LoVo (cell line): ENCODE measurements around the gene AGT.
A peak's percentile ranks its signal among the peaks of the same experiment; 100 is the strongest.
"Not testable (repeated sequence)": the region's sequence is repeated elsewhere in the genome, so short reads cannot be mapped to it uniquely, and the experiment has no call there.

Experiments
- DNase-seq: peaks from one replicate; pipeline ENCODE4 v3.0.0-alpha.2; 2016; ENCODE audit warnings: low spot score

The AGT gene

DNA sequence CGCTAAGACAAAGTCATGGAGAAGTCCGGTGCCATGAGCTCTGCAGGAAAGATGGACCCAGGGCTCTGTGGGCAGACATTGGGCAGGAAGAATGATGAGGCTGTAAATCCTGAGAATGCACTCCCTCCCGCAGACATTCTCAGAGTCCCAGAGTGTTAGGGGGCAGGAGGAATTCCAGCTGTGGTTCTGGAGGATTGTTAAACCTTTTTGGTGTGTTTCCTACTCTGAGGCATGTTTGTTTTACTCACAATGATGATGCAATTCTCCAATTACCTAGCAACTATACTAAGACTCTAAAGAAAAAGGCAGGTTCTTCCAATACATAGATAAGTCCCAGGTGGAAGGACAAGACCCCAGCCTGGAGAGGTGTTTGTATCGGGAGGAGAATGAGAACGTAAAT is 30.5 kb upstream of the AGT start:
- no peak for DNase-seq

DNA sequence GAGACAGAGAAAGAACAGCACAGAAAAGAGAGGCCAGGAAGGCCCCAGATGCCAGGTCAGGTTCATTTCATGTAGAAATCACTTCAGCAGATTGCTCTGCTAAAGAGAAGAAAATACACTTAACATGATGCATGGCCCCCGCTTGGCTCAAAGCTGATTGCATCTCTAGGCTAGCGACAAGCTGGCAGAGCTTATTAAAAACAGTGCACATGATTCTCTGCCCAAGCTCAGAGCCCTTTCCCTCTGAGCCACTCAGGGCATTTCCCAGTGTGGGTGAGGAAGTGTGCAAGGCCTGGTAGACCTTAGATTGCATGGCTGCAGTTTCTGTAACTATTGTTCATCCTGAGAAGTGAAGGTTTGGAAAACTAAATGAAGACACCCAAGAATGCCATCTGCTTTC is 30.0 kb upstream of the AGT start:
- no peak for DNase-seq

DNA sequence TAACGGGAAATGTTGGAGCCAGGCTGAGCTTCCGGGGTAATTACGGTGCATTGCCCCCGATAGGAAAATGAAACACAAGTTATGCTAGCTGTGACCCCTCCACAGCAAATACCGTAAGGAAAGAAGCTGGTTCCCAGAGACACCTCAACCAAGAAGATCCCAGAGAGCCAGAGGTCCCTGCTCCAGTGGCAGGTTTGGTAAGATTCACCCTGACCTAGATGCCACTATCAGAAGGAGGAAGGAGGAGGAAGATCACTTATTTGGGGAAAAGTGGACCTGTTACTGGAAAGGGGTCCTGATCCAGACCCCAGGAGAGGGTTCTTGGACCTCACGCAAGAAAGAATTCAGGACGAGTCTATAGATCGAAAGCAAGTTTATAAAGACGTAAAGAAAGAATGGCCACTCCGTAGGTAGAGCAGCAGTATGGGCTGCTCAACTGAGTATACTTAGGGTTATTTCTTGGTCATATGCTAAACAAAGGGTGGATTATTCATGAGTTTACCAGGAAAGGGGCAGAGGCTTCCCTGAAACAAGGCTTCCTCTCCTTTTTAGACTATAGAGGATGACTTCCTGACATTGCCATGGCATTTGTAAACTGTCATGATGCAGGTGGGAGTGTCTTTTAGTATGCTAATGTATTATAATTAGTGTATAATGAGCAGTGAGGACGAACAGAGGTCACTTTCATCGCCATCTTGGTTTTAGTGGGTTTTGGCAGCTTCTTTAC is 25.8 kb upstream of the AGT start:
- DNase-seq, result no peak

DNA sequence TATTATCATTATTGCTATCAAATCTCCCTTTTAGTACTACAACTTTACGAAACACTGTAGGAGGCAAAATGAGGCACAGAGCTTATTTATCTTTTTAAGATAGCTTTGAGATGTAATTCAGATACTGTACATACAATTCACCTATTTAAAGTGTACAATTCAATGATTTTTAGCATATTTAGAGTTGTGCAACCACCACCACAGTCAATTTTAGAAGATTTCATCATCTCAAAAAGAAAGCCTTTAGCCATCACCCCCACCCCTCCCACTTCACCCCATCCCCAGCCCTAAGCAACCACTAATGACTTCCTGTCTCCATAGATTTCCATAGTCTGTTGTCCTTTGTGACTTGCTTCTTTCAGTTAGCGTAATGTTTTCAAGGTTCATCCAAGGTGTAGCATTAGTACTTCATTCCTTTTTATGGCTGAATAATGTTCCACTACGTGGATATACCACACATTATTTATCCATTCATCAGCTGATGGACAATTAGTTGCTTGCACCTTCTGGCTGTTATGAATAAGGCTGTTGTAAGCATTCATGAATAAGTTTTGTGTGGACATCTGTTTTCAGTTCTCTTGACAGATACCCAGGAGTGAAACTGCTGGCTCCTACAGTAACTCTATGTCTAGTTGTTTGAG is 23.8 kb upstream of the AGT start:
- DNase-seq, result no peak

DNA sequence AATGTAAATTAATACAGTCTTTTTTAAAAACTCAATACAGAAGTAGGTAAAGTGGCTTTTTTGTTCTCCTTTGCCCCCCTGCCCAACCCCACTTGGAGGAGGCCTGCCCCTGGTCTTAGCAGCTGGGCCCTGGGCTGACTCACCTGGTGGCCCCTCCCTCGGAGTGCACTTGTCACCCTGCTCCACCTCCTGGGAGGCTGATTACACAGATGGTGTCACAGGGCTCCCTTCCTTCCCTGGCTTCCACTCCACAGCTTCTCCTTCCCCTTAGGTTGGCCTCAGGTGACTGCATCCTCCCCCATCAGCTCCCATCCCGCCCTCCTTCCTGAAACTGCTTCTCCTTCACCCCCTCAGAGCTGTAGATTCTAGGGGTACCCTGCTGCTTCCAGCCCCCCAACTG is 21.5 kb upstream of the AGT start:
- DNase-seq, result peak; percentile 8

DNA sequence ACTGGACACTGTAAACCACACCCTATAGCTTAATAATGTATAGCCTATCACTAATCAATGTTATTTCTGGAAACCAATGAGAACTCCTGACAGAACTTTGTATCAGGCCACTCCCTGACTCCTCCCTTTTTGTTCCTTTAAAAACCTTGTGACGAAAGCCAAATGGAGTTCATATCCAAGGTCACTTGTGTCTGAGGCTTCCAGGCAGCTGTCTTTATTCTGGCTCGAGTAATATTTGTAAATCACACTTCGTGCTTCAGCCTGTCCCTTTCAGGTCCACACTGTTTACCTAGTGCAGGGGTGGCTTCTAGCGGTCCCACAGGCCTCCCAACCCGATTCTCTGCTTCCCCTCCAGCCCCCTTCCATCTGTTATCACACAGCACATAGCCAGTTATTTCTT is 17.1 kb upstream of the AGT start:
- no peak for DNase-seq

GRCh38 chr1:230728710-230729392 is 14.9 kb upstream of the AGT start:
- DNase-seq, result no peak

DNA sequence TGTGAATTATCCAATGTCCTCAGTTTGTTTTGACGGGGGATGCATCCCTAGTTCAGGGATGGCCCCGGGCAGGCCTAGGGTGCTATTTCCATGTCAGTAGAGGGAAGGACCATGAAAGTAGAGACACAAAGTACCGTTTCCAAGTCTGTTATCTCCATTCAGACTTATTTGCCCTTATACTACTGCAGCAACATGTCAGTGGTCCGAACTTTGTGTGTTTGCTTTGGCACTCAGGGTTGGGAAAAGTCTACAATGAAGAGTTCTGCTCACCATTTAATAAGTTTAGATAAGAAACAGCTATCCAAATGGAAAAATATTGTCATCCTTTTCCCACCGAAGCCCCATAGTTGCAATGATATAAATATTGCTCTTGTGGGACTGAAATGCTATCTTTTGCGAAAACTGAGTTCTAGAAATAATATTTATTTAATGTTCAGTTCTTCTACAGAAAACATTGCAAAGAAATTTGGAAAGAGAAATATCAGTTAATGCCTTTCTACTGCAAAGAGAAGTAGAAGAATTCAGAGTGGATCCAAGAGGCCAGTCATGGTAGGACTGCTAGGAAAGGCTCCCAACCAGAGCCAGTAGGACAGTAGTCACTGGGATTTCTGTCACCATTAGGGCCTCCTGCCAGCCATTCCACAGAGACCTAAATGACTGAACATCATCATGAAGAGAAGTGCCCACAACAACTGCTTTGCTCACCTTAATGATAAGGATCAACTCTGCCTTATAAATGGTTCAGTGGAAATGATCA is 11.5 kb upstream of the AGT start:
- no peak for DNase-seq

DNA sequence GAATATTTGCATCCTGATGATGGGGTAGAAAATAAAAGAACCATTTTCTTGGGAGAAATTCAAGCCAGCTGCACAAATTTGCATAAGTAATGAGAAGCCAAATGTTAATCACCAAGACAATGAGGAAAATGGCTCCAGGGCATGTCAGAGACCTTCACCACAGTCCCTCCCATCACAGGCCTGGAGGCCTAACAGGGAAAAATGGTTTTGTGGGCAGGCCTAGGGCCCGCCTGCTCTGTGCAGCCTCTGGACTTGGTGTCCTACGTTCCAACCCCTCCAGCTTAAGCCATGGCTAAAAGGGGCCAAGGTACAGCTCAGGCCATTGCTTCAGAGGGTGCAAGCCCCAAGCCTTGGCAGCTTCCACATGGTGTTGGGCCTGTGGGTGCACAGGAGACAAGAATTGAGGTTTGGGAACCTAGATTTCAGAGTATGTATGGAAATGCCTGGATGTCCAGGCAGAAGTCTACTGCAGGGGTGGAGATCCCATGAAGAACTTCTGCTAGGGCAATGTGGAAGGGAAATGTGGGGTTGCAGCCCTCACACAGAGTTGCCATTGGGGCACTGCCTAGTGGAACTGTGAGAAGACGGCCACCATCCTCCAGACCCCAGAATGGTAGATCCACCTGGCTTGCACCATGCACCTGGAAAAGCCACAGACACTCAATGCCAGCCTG is 8.1 kb upstream of the AGT start:
- DNase-seq, result not testable (repeated sequence)

- DNase-seq, result no peak
Measured at GRCh38 chr1:230717251-230717650, 3.3 kb upstream of the AGT start.

- DNase-seq, result not testable (repeated sequence)
Measured at GRCh38 chr1:230716453-230716852, 2.5 kb upstream of the AGT start.

DNA sequence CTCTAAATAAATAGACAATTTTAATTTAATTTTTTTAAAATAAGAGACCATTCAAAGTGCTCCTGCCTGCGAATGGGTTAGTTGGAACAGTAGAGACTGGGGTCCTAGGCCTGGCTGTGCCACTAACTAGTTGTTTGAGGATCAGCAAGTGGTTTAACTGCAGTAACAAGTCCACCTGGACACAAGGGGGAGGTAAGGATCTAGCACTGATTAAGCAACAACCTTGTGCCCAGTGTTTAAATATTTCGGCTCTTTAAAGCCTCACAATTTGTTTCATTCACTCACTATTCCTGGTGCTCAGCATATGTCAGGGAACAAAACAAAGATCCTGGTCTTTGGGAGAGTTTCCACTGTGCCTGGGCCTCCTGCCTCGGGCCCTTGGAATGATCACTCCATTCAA is 1.6 kb upstream of the AGT start:
- DNase-seq, result no peak

- DNase-seq, result no peak
Measured at GRCh38 chr1:230713547-230713914, 391 bp downstream of the AGT start.

DNA sequence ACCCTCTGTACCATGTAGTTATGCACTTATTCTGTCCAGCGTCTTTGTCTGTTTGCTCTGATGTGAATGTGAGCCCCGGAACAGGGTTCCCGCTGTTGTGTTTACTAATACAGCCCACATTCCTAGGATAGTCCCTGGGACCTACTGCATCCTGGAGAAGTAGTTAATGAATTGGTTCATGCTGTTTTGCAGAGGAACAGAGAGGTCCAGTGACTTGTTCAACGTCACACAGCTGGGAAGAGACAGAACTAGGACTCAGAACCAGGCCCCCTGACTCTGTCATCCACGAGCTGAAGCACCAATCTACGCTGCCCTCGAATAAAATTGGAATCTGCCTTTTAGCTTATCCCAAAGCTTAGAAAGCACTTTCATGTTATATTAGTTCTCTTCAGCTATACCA is 784 bp downstream of the AGT start:
- DNase-seq, result no peak

DNA sequence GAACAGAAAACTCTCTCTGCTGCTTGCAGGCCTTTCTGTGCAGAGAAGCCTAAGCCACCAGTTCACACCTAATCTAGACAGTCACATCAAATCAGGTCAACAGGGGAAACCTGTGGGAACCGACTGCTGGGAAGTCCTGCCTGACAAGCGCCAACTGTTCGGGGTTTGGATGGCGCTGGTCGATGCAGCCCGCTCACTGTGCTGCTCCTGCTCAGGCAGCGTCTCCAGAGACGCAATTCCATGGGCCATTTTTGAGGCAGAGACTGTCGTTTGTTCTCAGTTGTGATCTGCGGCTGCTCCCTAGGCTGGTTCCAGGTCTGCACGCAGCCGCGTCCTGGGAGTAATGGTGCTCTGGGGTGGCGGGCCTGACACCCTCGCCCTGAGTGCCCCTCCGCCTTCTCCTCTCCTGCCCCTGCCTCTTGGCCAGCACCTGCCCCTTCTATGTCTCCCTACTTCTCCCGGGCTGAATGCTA is 1.4 kb downstream of the AGT start:
- no peak for DNase-seq

- no peak for DNase-seq
Measured at GRCh38 chr1:230711245-230711644, 2.7 kb downstream of the AGT start.

DNA sequence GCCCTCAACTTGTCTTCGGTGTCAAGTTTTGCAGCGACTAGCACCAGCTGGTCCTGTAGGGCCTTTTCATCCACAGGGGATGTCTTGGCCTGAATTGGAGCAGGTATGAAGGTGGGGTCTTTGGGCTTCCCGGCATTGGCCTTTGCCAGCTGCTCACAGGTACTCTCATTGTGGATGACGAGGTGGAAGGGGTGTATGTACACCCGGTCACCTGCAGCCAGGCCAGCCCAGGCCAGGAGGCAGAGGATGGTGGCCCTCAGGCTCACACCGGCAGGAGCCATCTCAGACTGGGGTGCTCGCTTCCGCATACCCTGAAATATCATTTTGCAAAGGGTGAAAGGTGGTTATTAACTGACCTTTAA is 3.4 kb downstream of the AGT start:
- DNase-seq, result no peak

DNA sequence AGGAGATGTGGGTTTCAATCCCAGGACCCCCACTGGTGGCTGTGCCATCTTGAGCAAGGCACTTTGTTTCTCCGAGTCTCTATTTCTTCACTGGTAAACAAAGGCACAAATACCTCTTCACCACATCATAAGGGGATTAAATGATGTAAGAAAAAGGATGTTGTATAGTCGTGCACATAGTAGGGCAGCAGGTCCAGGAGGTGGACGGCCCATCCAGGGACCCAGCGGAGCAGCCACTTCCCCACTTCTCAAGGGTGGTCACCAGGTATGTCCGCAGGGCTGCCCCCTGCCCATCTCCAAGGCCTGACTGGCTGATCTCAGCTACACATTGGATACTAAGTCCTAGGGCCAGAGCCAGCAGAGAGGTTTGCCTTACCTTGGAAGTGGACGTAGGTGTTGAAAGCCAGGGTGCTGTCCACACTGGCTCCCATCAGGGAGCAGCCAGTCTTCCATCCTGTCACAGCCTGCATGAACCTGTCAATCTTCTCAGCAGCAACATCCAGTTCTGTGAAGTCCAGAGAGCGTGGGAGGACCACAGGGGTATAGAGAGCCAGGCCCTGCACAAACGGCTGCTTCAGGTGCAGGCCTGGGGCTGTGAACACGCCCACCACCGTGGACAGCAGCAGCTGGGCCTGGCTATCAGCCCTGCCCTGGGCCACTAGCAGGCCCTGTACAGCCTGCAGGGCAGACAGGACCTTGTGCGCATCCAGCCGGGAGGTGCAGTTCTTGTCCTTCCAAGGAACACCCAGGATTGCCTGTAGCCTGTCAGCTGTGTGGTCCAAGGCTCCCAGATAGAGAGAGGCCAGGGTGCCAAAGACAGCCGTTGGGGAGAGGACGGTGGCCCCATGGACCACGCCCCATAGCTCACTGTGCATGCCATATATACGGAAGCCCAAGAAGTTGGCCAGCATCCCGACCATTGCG is 4.0 kb downstream of the AGT start:
- no peak for DNase-seq

DNA sequence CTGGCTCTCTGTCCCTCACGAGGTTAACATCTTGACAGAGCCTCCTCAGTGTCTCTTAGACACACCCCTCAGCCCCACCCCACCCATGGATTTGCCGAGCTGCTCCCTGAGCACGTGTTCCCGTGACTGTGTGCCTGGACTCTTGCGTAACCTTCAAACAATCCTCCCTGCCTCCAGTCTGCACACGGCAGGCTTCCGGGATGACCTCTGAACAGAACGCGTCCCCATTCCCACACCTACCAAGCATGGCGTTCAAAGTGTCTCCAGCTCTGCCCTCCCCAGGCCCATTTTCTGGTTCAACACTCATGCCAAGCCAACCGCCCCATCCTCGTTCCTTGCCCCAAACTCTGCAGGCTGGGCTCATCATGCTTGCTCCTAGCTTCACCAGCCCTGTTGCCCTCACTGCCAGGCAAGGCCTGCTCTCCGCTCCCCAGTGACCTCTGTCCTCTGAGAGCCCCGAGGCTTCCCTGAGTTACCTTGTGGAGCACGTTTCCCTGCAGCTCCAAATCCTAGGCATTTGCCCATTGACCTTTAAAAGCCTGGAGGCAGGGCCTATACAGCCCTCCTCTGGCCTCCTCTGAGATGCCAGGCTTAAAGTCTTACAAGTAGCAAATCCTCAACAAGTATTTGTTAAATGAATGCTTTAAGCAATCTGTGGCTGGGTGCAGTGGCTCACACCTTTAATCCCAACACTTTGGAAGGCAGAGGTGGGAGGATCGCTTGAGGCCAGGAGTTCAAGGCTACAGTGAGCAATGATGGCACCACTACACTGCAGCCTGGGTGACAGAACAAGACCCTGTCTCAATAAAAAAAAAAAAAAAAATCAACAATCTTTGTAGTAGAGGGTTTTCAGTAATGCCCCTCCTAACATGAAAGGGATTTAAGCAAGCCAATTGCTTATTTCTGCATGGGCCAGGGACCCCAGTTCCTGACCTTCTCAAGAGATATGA is 5.0 kb downstream of the AGT start:
- peak; percentile 58 for DNase-seq
